NOMO-1 (cell line): ENCODE measurements around the gene TMEM128.
"Not testable (repeated sequence)": the region's sequence is repeated elsewhere in the genome, so short reads cannot be mapped to it uniquely, and the experiment has no call there.

Experiments used
- DNase-seq, 2 experiments: peaks; one replicate each; lab custom pipeline; 2025; ENCODE audit not compliant: unreplicated experiment in 2 of 2; lab: John Stamatoyannopoulos, UW

Gene TMEM128

GRCh38 chr4:4200624-4201023 lies 47.4 kb downstream of the TMEM128 start:
- DNase-seq, result no peak

- no peak for DNase-seq
Measured at GRCh38 chr4:4195354-4195753, 52.7 kb downstream of the TMEM128 start.

GRCh38 chr4:4188557-4188956 lies 59.5 kb downstream of the TMEM128 start:
- not testable (repeated sequence) for DNase-seq
